Spleen (tissue), 11 donors: Measurements from ENCODE around the gene KSR1. TPM values are rescaled to one million over a fixed set of nuclear protein-coding genes. Genes with fewer than 3 reads are reported as not detected.
A peak's percentile ranks its signal among the peaks of the same experiment; 100 is the strongest.

Experiments used
- DNase-seq: peaks from one replicate; pipeline ENCODE4 v3.0.0-alpha.2; 2020
- H3K27ac ChIP-seq, 8 donors: fragments of 200-600 bp; sonication (generic) in 7 of 8; 1 replicate in 4 of 8; 2 replicates in 4 of 8; pipeline versions ENCODE4 v1.5.0 to v1.8.0; 2016 to 2021; ENCODE audit warnings: inconsistent platforms in 4 of 8, mild to moderate bottlenecking in 4 of 8, moderate library complexity in 1 of 8
- H3K27me3 ChIP-seq, 7 donors: fragments of 200-600 bp; sonication (generic) in 6 of 7; replicated peaks in 1 of 7; 1 replicate in 4 of 7; 2 replicates in 3 of 7; pipeline versions ENCODE4 v1.5.0 to v1.8.0; 2016 to 2021; ENCODE audit warnings: inconsistent platforms in 3 of 7, mild to moderate bottlenecking in 1 of 7
- H3K36me3 ChIP-seq, 6 donors: fragments of 200-600 bp; sonication (generic) in 5 of 6; 1 replicate in 4 of 6; 2 replicates in 2 of 6; pipeline versions ENCODE4 v1.5.0 to v1.8.0; 2016 to 2021; ENCODE audit warnings: inconsistent platforms in 2 of 6
- H3K4me1 ChIP-seq, 6 donors: fragments of 200-600 bp; sonication (generic) in 5 of 6; 1 replicate in 3 of 6; 2 replicates in 3 of 6; pipeline versions ENCODE4 v1.5.0 to v1.8.0; 2016 to 2021; ENCODE audit warnings: inconsistent platforms in 3 of 6
- H3K4me3 ChIP-seq, 8 donors: fragments of 200-600 bp; sonication (generic) in 7 of 8; 1 replicate in 4 of 8; 2 replicates in 4 of 8; pipeline versions ENCODE4 v1.5.0 to v1.8.0; 2016 to 2021; ENCODE audit warnings: inconsistent platforms in 4 of 8, mild to moderate bottlenecking in 4 of 8, moderate library complexity in 2 of 8
- H3K9me3 ChIP-seq, 8 donors: fragments of 200-600 bp; sonication (generic) in 7 of 8; 1 replicate in 4 of 8; 2 replicates in 4 of 8; pipeline versions ENCODE4 v1.5.0 to v1.8.0; 2016 to 2021; ENCODE audit warnings: inconsistent platforms in 4 of 8
- CTCF ChIP-seq, 11 experiments: fragments of 200-600 bp in 7 of 11; fragments of 450-650 bp in 4 of 11; sonication (generic) in 4 of 11; IDR thresholded peaks in 8 of 11; conservative IDR thresholded peaks in 3 of 11; 1 replicate in 7 of 11; 2 replicates in 4 of 11; pipeline versions ENCODE4 v1.4.0 to v1.8.0; 2016 to 2021; ENCODE audit warnings: antibody characterized with exemption in 11 of 11, inconsistent platforms in 4 of 11, mild to moderate bottlenecking in 1 of 11
- POLR2A ChIP-seq, 3 donors: fragments of 450-650 bp; IDR thresholded peaks; one replicate each; pipeline ENCODE4 v1.5.1; 2017; ENCODE audit warnings: antibody characterized with exemption in 3 of 3, mild to moderate bottlenecking in 1 of 3
- POLR2AphosphoS5 ChIP-seq, 3 donors: sonication (generic); formaldehyde crosslinking; IDR thresholded peaks; one replicate each; pipeline ENCODE4 v1.5.1; 2017; ENCODE audit warnings: antibody characterized with exemption in 3 of 3
- WGBS, 5 donors: extraction: QIAGEN DNeasy Blood & Tissue Kit in 3 of 5; methylation state at CpG; one replicate each; pipeline versions ENCODE4 v1.1.5 to v1.1.7; 2013 to 2018; 5-methylcytosine and 5-hydroxymethylcytosine counted together
- intact Hi-C: fragments of 100-400 bp; cut with DNase I; formaldehyde crosslinking; loops from one replicate; pipeline ENCODE4 v1.15.0; 2023; ENCODE audit warnings: low total_unique reads
- polyA plus RNA-seq, 3 donors: library from polyadenylated mRNA; stranded (reverse); fragments of 200-250 nt; gene quantifications; one replicate each; pipeline ENCODE4 v1.2.1, GENCODE V29; 2013
- total RNA-seq, 7 donors: library from RNA; depleted of rRNA in 3 of 7; stranded (reverse); fragments of >200 nt in 3 of 7; fragmentation: NEBNext Ultra II Directional in 4 of 7; extraction: Animal tissue kit (Norgen Biotek cat#: 25700) in 4 of 7; gene quantifications; one replicate each; pipeline versions ENCODE4 v1.1.0 to v1.2.1, GENCODE V29; 2016 to 2021
- donor health status: healthy with polysubstance abuse.
- donor health status: DM: no; HTN: no; CAD: no; lungs with moderate emphysema.
- donor health status: DM: no; HTN: no; CAD: no.
- donor health status: Bipolar disorder and iron deficiency.
- donor health status: healthy.
- donor health status: DM: no; HTN: no; CAD: no.
- donor health status: DM: yes; HTN: yes; CAD: no.

KSR1 gene
- total and polyA plus RNA-seq, 10 donors: 6.4 to 100 (median 46.0) TPM

GRCh38 chr17:27618417-27618816, 162.2 kb downstream of the KSR1 start:
- Histone ChIP-seq H3K9me3 (no peaks in the 10 kb centered on the region), H3K27ac (no peak overlapping the region), H3K36me3 (peaks cover 0 to 100% (median 87%) of the 10 kb centered on the region in 6 donors), H3K4me3 (no peak overlapping the region), H3K27me3 (no peaks in the 10 kb centered on the region), H3K4me1 (peaks cover 0 to 33% (median 0%) of the 10 kb centered on the region in 6 donors)
- no peak for TF ChIP-seq CTCF (IDR thresholded peaks at IDR 0.05 in 8 of 11, conservative IDR thresholded peaks at IDR 0.05 in 3 of 11)
- TF ChIP-seq POLR2AphosphoS5 (IDR thresholded peaks at IDR 0.05): no peak
- no peak for TF ChIP-seq POLR2A (IDR thresholded peaks at IDR 0.05)
- WGBS, 5 donors: 92 to 97% (median 96%) methylated on average over 8 of the region's 8 CpGs
- DNase-seq: peak; percentile 61
- intact Hi-C loops: no loop called here

DNA sequence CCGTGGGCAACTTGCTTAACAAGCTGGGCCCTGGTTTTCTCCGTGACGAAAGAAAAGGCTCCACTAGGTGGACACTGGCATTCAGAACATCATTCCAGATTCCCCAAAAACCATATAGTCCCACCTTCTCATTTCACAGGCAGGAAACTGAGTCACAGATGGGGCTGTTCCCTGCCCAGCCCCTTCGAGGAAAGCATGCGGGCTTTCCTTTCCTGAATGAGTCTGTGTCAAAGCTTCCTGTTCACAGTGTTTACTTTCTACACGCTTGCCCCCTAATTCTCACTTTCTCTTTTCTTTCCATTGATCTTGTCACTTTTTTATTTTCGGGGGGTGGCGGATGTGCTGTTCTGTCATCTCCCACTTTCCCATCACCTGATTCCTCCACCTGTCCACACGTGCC, 164.5 kb downstream of the KSR1 start:
- H3K4me3 ChIP-seq: no peak overlapping the region
- peaks cover 0 to 33% (median 0%) of the 10 kb centered on the region in 6 donors for H3K4me1 ChIP-seq
- 62 to 75% (median 71%) methylated on average over 9 of the region's 9 CpGs for WGBS, 5 donors
- peak overlapping the region in 1 of 8 donors; percentile 54 for H3K27ac ChIP-seq
- H3K9me3 ChIP-seq: no peaks in the 10 kb centered on the region
- peaks cover 0 to 100% (median 82%) of the 10 kb centered on the region in 6 donors for H3K36me3 ChIP-seq
- intact Hi-C loops: no loop called here
- H3K27me3 ChIP-seq: no peaks in the 10 kb centered on the region
- DNase-seq: peak; percentile 14
- TF ChIP-seq POLR2AphosphoS5 (IDR thresholded peaks at IDR 0.05) (no peak), CTCF (IDR thresholded peaks at IDR 0.05 in 8 of 11, conservative IDR thresholded peaks at IDR 0.05 in 3 of 11) (no peak), POLR2A (IDR thresholded peaks at IDR 0.05) (no peak)

GRCh38 chr17:27621536-27621935, 165.3 kb downstream of the KSR1 start:
- Histone ChIP-seq H3K27ac (peak overlapping the region in 1 of 8 donors; percentile 54), H3K9me3 (no peaks in the 10 kb centered on the region), H3K4me3 (no peak overlapping the region), H3K36me3 (peaks cover 0 to 100% (median 77%) of the 10 kb centered on the region in 6 donors), H3K4me1 (peaks cover 0 to 33% (median 0%) of the 10 kb centered on the region in 6 donors), H3K27me3 (no peaks in the 10 kb centered on the region)
- TF ChIP-seq POLR2AphosphoS5 (IDR thresholded peaks at IDR 0.05) (no peak), CTCF (IDR thresholded peaks at IDR 0.05 in 8 of 11, conservative IDR thresholded peaks at IDR 0.05 in 3 of 11) (no peak), POLR2A (IDR thresholded peaks at IDR 0.05) (no peak)
- WGBS, 5 donors: 90 to 97% (median 92%) methylated on average over 4 of the region's 4 CpGs
- intact Hi-C loops: no loop called here
- no peak for DNase-seq

GRCh38 chr17:27621942-27622559, 165.8 kb downstream of the KSR1 start:
- peaks cover 0 to 100% (median 74%) of the 10 kb centered on the region in 6 donors for H3K36me3 ChIP-seq
- H3K27me3 ChIP-seq: no peaks in the 10 kb centered on the region
- 84 to 88% (median 85%) methylated on average over 10 of the region's 10 CpGs for WGBS, 5 donors
- H3K9me3 ChIP-seq: no peaks in the 10 kb centered on the region
- H3K4me3 ChIP-seq: no peak overlapping the region
- peak; percentile 45 for DNase-seq
- H3K4me1 ChIP-seq: peaks cover 0 to 33% (median 0%) of the 10 kb centered on the region in 6 donors
- intact Hi-C loops: no loop called here
- TF ChIP-seq POLR2AphosphoS5 (IDR thresholded peaks at IDR 0.05) (no peak), CTCF (IDR thresholded peaks at IDR 0.05 in 8 of 11, conservative IDR thresholded peaks at IDR 0.05 in 3 of 11) (no peak)
- H3K27ac ChIP-seq: peak overlapping the region in 1 of 8 donors; percentile 54
